Progenitor cell of endocrine pancreas (in vitro differentiated cells): ENCODE measurements around the gene ISG20. TPM values are rescaled to one million over a fixed set of nuclear protein-coding genes. Genes with fewer than 3 reads are reported as not detected.
A peak's percentile ranks its signal among the peaks of the same experiment; 100 is the strongest.

ENCODE experiments used
- DNase-seq: peaks from one replicate; pipeline ENCODE4 v3.0.0; 2021; ENCODE audit warnings: low spot score; ENCODE audit not compliant: unreplicated experiment
- H3K27ac Mint-ChIP-seq: 2 replicates; pipeline ENCODE4 v1.8.0; 2021; ENCODE audit warnings: mild to moderate bottlenecking, moderate library complexity, mixed read lengths
- H3K27me3 Mint-ChIP-seq: 2 replicates; pipeline ENCODE4 v1.8.0; 2021; ENCODE audit warnings: mixed read lengths
- H3K36me3 Mint-ChIP-seq: 2 replicates; pipeline ENCODE4 v1.8.0; 2022; ENCODE audit warnings: mixed read lengths; ENCODE audit not compliant: insufficient read depth
- H3K4me1 Mint-ChIP-seq: 2 replicates; pipeline ENCODE4 v1.8.0; 2021; ENCODE audit warnings: low read depth, mixed read lengths
- H3K4me3 Mint-ChIP-seq: 2 replicates; pipeline ENCODE4 v1.8.0; 2021; ENCODE audit warnings: low read depth, mild to moderate bottlenecking, moderate library complexity, mixed read lengths
- H3K9me3 Mint-ChIP-seq: 2 replicates; pipeline ENCODE4 v1.8.0; 2021; ENCODE audit warnings: low read depth, mixed read lengths
- total RNA-seq: library from RNA; stranded (reverse); gene quantifications from 2 replicates; pipeline ENCODE4 v1.2.1, GENCODE V29; 2021
- TF ChIP-seq, protein P1 (sequence below): fragments of 200-600 bp; sonication (generic); IDR thresholded peaks from one replicate; pipeline ENCODE4 v1.5.0; 2021; ENCODE audit warnings: antibody characterized with exemption, mild to moderate bottlenecking; ENCODE audit not compliant: unreplicated experiment

The ISG20 gene
- total RNA-seq, 1 donor from 2014 or later: 4.3 TPM

DNA sequence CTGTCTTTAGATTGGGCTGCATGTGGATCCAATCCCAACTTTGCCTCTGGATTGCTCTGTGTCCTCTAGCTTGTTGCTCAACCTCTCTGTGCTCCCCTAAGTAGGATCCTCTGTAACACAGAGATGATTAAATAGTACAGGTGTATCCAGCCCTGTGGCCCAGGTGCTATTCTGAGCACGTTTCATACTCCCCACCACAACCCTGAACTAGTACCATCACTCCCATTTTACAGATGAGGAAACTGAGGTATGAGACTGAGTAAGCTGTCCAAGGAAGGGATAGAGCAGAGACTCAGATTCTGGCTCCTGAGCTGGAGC, 7.2 kb downstream of the ISG20 start:
- no peaks in the 10 kb centered on the region for H3K27me3 Mint-ChIP-seq
- no peak overlapping the region for H3K4me3 Mint-ChIP-seq
- no peaks in the 10 kb centered on the region for H3K4me1 Mint-ChIP-seq
- no peaks in the 10 kb centered on the region for H3K36me3 Mint-ChIP-seq
- no peak overlapping the region for H3K27ac Mint-ChIP-seq
- no peaks in the 10 kb centered on the region for H3K9me3 Mint-ChIP-seq
- DNase-seq: no peak
- TF ChIP-seq, protein P1, sequence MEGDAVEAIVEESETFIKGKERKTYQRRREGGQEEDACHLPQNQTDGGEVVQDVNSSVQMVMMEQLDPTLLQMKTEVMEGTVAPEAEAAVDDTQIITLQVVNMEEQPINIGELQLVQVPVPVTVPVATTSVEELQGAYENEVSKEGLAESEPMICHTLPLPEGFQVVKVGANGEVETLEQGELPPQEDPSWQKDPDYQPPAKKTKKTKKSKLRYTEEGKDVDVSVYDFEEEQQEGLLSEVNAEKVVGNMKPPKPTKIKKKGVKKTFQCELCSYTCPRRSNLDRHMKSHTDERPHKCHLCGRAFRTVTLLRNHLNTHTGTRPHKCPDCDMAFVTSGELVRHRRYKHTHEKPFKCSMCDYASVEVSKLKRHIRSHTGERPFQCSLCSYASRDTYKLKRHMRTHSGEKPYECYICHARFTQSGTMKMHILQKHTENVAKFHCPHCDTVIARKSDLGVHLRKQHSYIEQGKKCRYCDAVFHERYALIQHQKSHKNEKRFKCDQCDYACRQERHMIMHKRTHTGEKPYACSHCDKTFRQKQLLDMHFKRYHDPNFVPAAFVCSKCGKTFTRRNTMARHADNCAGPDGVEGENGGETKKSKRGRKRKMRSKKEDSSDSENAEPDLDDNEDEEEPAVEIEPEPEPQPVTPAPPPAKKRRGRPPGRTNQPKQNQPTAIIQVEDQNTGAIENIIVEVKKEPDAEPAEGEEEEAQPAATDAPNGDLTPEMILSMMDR: no peak

GRCh38 chr15:88646951-88647350, 8.1 kb downstream of the ISG20 start:
- Mint-ChIP-seq H3K36me3 (no peaks in the 10 kb centered on the region), H3K4me3 (no peak overlapping the region)
- DNase-seq: no peak

DNA sequence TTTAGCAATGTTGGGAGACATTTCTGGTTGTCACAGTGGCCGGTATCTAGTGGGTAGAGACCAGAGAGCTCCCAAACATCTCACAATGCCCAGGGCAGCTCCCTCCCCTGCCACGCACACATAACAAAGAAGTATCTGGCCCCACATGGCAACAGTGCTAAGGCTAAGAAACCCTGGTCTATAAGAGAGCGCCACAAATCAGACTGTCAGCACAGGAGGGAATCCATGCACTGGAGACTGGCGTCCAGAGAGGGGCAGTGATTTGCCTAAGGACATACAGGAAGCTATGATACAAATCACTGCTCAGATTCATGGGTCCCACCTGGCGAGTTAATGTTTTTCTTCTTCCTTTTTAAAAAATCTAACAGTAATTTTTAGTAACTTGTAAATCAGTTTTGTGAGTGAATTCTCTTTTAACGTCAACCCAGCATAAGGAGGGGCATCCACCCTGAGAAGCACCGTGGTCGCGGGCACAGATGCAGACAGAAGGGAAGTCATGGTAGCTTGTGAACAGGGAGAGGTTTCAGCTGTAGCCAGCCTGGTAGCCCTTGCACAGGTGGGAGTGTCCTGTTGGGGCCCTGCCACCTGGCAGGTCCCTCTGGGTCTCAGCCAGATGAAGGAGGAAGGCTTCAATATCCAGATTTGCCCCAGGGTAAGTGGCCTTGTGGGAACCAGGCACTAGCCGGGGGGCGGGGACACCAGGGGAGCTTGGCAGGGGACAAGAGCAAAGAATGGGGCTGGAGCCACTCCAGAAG, 8.7 kb downstream of the ISG20 start:
- DNase-seq: no peak
- TF ChIP-seq, protein P1: no peak
- Mint-ChIP-seq H3K4me3 (no peak overlapping the region), H3K36me3 (no peaks in the 10 kb centered on the region), H3K27ac (peak overlapping the region; percentile 71), H3K27me3 (no peaks in the 10 kb centered on the region), H3K4me1 (no peaks in the 10 kb centered on the region), H3K9me3 (no peaks in the 10 kb centered on the region)

More at GRCh38 chr15:88646951-88647350, 8.1 kb downstream of the ISG20 start:
- TF ChIP-seq, protein P1: no peak
- no peaks in the 10 kb centered on the region for H3K9me3 Mint-ChIP-seq
- H3K27me3 Mint-ChIP-seq: no peaks in the 10 kb centered on the region
- no peaks in the 10 kb centered on the region for H3K4me1 Mint-ChIP-seq
- no peak overlapping the region for H3K27ac Mint-ChIP-seq

GRCh38 chr15:88648357-88649214, 9.8 kb downstream of the ISG20 start:
- H3K36me3 Mint-ChIP-seq: no peaks in the 10 kb centered on the region
- no peaks in the 10 kb centered on the region for H3K9me3 Mint-ChIP-seq
- no peak for DNase-seq
- TF ChIP-seq, protein P1: no peak
- H3K4me1 Mint-ChIP-seq: no peaks in the 10 kb centered on the region
- no peak overlapping the region for H3K4me3 Mint-ChIP-seq
- H3K27me3 Mint-ChIP-seq: no peaks in the 10 kb centered on the region
- H3K27ac Mint-ChIP-seq: no peak overlapping the region

DNA sequence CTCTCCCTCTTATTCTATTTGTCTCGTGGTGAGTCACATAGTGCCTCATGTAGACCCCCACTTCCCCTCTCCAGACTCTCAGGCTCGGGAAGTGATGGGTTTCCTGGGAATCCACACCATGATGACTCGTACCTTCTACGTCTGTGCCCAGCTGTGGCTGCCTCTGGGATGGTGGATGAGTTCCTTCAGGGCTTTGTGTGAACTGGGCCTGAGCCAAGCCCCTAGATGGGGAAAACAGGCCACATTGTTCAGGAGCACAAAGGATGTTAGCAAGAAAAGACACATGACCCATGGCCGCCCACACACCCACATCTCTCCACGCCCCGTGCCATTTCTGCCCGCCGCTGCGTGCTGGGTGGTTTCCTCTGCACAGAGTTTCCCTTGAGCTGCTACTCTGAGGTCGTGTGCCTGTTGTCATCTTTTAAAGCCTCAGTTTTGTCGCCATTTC, 10.5 kb downstream of the ISG20 start:
- Mint-ChIP-seq H3K4me3 (no peak overlapping the region), H3K36me3 (no peaks in the 10 kb centered on the region), H3K4me1 (no peaks in the 10 kb centered on the region), H3K9me3 (no peaks in the 10 kb centered on the region), H3K27ac (no peak overlapping the region), H3K27me3 (no peaks in the 10 kb centered on the region)
- TF ChIP-seq, protein P1: no peak
- no peak for DNase-seq
